GM12864 (cell line): ENCODE results near the gene ATP2A1.

Experiments
- DNase-seq: peaks from one replicate; pipeline ENCODE4 v3.0.0-alpha.2; 2011; ENCODE audit warnings: low read depth
- H3K4me3 ChIP-seq: 2 replicates; pipeline ENCODE4 v1.5.1; 2011; ENCODE audit warnings: mild to moderate bottlenecking, low read depth, low read length, control low read depth
- CTCF ChIP-seq: IDR thresholded peaks from 2 replicates; pipeline ENCODE4 v1.5.1; 2011; ENCODE audit warnings: low read depth, mild to moderate bottlenecking, moderate library complexity, low read length, control low read depth, inconsistent platforms; ENCODE audit errors: missing control alignments

ATP2A1 gene

GRCh38 chr16:28930652-28931051 is 52.4 kb downstream of the ATP2A1 start:
- H3K4me3 ChIP-seq: no peak overlapping the region
- TF ChIP-seq CTCF: no peak
- DNase-seq: no peak

GRCh38 chr16:28931801-28932225 is 53.5 kb downstream of the ATP2A1 start, which contains the start of gene CD19:
CD19 (plus strand) TSS chr16:28931971; CDS start chr16:28932001, 30 bp downstream.
- DNase-seq: no peak
- peak within 1 kb of the TSS; percentile 66 for H3K4me3 ChIP-seq
- no peak for TF ChIP-seq CTCF

- DNase-seq: no peak
- peak; percentile 8 for TF ChIP-seq CTCF
- H3K4me3 ChIP-seq: peak overlapping the region; percentile 66
Observed at GRCh38 chr16:28932339-28933141, 54.3 kb downstream of the ATP2A1 start.

- peak overlapping the region; percentile 66 for H3K4me3 ChIP-seq
- DNase-seq: no peak
- no peak for TF ChIP-seq CTCF
Observed at GRCh38 chr16:28933171-28933570, 54.9 kb downstream of the ATP2A1 start.

- no peak for TF ChIP-seq CTCF
- no peak overlapping the region for H3K4me3 ChIP-seq
- no peak for DNase-seq
Observed at GRCh38 chr16:28935346-28935745, 57.1 kb downstream of the ATP2A1 start.

GRCh38 chr16:28935924-28936783 is 57.9 kb downstream of the ATP2A1 start:
- no peak overlapping the region for H3K4me3 ChIP-seq
- DNase-seq: peak; percentile 50
- TF ChIP-seq CTCF: no peak
